GM21825 (cell line): ENCODE data around the gene STK39.
"Not testable (repeated sequence)": the region's sequence is repeated elsewhere in the genome, so short reads cannot be mapped to it uniquely, and the experiment has no call there.

ENCODE experiments used
- ATAC-seq: cut with Tn5 transposase; IDR thresholded peaks from one replicate; pipeline ENCODE4 v1.9.1; 2021; ENCODE audit warnings: mild to moderate bottlenecking, moderate library complexity; ENCODE audit not compliant: unreplicated experiment

The STK39 gene

DNA sequence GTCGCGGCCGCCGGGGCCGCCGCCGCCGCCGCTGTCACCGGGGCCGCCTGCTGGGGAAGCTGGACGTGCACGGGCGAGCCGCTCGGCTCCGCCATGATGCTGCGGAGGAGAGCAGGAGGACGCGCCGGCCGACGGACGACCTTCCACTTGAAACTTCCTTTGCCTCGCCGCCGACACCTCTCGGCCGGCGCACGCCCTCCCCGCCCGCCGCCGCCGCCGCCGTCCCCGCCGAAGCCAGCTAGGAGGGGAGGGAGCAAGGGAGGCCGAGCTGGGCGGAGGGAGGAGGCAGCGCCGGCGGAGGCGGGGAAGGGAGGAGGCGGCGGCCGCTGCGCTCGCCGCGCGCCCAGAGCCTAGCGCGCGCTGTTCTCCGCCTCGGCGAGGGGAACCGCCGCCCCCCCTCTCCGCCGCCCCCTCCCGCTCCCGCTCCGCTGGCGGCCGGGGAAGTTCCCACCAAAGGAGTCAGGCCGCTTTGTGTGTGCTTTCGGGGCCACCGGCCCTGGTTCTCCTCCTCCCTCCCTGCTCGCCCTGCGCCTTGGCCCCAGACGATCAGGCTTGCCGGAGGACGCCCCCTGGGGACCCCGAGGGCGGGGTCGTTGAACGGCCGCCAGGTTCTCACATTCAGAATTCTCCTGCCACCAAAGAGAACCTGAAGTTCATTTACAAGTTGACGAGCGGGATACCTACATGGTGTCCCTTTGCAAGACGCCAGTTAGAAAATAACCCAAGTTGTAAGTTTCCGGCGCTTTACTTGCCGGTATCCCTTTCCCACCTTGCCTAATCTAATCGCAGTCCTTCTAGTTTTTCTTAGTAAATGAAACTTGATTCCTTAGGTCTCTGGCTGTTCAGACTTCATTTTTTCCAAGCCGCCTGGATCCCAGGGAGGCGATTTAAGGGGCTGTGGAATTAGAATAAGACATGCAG is at the start of gene STK39:
Gene STK39, minus strand, starts transcription at position 255 of the 921 bp plus-strand sequence. Its CDS starts 160 bp downstream, at position 95.
- ATAC-seq: peak; percentile 82

DNA sequence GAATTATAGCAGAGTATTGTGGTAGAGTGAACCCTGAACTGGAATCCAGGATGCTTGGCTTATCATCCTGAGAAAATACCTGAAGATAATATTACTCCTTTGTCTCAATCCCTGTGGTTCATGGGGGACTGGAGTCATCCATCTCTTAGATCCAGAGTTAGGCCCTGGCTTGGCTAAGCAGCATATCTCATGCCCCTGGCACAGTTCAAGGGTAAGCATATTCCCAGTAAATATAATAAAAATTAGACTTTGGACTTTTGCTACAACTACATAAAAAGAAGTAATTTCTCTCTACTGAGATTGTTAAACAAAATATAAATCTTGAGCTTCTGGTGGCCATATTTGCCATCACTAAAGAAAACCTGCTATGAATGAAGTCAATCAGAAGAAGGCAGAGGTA is 47.7 kb upstream of the STK39 start:
- no peak for ATAC-seq

DNA sequence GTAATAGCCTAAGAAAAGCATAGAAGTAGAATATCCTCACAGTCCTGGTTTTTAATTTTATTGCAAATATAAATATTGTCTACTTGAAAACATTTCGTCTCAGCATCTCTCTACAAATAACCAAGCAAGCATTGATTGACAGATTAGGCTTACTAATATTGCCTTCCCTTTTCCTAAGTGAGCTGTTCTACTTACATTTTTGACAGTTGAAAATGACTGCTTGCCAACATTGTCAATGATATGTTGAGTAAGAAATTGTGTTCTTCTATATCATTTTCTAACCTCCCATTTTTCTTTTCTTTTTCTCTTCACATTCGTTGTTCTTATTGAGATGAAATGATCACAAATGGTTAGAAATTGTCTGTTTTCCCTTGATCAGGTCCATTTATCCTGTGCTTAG is 47.0 kb upstream of the STK39 start:
- no peak for ATAC-seq

DNA sequence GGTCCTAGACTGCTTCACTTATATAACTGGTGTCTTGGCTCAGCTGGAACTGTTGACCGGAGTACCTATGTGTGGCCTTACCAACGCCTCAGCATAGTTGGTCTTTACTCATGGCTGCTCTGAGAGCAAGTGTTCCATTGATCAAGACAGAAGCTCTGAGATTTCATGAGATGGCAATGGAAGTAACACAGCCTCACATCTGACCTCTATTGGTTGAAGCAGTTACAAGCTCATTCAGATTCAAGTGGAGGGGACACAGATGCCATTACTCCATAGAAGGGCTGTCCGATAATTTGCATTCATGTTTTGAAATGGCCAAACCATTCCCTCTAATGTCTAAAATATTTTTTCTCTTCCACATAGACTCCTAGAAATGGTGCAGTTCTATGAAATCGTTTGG is 46.4 kb upstream of the STK39 start:
- no peak for ATAC-seq

DNA sequence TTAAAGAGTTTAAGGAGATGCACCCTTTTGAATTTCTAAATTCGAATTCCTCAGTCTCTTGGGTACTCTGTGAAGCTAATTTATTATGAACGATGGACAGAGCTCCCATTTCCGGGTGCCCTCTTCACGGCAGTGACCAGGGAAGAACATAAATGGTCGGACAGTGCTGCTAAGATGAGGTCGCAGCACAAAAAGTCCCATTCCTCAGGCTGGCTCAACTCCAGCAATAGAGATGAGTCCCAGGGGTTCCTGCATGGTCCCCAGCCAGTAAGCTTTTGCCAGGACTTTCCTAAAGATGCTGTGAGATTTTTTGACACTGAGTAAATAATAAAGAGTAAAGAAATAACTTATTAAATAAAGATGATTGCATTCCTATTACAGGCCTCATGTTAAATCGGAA is 43.0 kb upstream of the STK39 start:
- ATAC-seq: no peak

DNA sequence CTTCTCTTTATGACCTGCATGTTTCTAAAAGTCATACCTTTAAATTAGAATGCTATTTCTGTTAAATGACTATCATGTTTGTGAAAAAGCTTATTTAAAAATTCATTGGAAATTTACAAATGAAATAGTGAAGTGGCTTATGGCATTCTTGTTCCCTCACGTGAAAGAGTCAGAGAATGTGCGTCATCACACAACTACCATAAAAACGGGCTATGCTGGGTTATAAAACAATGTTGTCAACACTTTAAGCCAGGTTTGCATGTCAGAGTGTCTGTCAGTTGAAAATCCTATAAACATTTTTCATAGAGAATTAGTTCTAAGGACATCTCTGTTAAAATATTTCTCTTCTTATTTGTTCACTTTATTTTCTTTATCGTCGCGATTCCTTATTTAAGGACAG is 42.5 kb upstream of the STK39 start:
- no peak for ATAC-seq

DNA sequence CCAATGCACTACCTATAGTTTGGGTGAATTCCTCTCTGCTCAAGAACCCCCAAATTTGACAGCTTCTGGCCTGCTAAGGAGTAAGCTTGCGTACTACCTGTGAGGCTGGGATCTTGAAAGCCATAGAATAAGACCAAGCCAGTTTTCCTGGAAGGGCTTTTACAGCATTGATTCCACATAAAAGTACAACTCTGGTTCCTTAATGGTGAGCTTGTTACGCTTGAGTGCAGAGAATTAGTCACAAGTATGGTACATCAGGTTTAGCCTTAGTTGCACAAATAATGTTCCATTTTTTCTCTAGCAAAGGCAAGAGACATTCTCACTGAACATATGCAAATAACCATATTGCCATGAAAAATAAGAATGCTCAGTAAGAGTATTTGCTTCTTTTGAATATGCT is 39.1 kb upstream of the STK39 start:
- no peak for ATAC-seq

DNA sequence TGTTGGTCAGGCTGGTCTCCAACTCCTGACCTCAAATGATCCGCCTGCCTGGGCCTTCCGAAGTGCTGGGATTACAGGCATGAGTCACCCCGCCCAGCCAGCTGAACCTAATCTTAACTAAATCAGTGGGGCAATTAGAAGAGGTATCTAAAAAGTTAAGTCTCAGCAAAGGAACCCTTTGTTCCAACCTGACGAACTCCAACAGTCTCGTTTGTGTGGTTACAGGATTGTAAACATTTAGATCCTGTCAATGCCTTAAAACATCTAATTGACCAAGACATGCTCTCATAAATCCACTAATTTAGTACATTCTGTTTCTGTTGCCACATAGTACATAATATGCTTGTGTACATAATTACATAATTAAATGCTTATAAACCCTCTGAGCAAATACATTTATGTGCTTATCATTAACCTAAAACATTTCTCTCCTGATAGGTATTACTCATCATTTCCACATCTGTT is 31.1 kb upstream of the STK39 start:
- ATAC-seq: no peak

DNA sequence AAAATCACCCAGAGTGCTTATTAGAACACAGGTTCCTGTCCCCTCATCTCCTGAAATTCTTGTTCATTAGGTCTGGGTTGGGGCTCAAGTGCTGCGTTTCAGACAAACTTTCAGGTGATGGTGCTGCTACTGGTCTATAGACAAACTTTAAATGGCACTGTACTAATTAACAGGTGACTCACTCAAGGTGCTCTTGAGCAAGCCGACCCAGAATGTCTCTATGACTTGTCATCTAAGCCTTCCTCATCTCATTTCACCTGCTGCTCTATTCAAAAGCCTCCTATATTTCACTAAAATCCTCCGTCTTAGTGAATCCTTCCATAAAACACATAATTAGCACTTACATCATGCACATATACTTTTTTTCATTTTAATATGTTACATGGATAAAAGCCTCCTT is 29.9 kb upstream of the STK39 start:
- ATAC-seq: no peak

DNA sequence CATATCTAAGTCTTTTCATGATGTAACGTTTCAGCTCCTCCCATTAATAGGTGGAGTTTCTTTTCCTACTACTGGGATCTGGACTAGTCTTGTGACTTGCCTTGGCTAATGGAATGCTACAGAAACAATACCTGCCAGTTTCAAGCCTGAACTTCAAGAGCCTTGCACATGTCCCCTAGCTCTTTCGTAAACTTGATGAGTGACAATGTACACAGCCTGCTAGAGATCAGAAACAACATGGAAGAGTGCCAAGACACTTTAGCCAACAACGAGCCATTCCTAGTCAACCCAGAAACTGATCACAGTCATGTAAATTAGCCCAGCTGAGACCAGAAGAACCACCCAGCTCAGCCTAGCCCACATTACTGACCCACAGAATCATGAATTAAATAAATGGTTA is 24.8 kb upstream of the STK39 start:
- ATAC-seq: no peak

DNA sequence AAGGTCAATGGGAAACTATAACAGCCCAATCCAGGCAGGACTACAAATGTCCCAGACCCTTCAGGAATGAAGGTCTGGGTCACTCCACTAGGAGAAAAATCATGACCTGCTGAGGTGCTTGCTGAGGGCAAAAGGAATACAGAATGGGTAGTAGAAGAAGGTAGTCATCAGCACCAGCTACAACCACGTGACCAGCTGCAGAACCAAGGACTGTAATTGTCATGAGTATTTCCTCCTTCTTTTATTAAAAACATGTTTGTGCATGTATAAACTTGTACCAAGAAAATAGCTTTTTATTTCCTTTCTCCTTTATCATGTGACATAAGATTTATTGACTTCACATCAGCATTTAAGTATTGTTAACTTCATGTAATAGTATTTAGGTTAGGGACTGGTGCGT is 15.5 kb upstream of the STK39 start:
- ATAC-seq: not testable (repeated sequence)

DNA sequence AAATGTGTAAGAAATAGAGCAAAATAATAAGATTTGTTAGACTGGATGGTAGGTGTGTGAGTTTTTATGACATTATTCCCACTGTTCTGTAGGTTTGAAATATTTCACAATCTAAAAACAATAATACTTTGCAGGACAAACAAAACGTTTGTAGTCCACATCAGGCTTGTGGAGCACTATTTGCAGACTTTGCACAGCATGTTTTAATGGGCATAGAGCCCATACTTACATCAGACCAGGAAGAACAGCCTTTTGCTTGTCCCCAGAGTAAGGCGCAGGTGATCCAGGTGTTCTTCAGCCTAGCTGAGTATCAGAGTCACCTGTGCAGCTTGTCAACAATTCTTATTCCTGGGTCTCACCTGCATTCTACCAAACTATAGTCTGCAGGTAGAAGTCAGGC is 9.1 kb upstream of the STK39 start:
- ATAC-seq: no peak

DNA sequence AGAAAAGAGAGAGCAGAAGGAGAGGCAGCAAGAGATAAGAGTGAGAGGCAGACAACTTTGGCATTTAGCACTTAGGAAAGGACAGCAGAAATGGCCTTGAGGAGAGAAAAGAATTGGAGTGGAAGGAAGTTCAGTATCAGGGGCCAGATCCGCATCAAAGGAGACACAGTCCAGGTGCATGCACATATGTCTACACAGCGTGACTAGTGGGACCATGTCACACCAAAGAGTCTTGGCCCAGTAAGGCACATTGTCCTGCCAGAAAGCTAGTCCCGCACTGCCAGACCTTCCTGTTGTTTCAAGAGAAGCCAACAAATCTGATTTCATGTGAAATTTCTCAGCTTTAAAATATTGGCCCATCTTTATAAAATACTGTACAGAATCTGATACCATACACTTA is 8.5 kb upstream of the STK39 start:
- no peak for ATAC-seq

DNA sequence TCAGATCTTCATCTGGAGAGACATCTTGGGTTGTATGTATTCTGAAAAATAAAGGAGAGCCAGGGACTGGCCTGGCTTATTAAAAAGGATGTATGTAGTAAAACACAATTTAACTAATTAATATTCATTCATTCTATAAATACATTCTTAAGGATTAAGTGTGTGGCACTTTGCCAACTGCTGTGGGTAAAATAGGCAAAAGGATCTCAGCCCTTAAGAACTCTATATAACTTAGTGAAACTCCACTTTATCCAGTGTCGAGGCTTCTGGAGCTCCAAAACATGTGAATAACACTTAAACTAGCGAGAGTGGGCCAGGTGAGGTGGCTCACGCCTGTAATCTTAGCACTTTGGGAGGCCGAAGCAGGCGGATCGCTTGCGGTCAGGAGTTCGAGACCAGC is 7.7 kb upstream of the STK39 start:
- no peak for ATAC-seq

DNA sequence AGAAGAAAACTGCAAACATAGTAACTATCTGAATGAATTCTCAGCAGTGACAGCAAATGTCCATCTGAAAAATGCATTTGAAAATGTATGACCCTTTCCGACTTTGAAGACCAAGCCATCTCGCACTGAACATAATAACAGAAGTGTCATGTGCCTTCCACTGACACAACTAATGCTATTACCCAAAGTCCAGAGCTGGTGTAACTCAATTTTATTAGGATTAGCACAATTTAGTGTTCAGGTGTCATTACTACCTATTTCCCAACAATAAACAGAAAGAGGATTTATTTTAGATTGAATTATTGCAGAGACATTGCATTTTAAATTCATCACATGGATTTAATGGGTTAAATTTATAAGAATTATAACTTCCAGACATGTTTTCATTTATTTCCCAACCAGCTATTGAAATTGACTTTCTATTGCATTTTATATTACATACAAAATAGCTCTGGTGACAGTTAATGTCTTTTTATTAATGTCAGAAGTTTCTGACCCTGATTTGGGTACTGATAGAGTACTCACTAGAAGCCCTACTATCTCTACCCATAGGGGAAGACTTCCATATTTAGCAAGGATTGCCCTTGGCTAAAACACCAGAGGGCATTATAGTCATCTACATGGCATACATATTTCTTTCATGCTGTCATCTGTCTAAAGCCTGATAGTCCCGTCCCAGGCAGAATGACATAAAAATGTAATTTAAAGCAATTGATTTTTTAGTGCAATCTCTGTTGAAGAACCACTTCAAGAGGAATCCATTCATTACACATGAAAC is 7.0 kb upstream of the STK39 start:
- no peak for ATAC-seq

DNA sequence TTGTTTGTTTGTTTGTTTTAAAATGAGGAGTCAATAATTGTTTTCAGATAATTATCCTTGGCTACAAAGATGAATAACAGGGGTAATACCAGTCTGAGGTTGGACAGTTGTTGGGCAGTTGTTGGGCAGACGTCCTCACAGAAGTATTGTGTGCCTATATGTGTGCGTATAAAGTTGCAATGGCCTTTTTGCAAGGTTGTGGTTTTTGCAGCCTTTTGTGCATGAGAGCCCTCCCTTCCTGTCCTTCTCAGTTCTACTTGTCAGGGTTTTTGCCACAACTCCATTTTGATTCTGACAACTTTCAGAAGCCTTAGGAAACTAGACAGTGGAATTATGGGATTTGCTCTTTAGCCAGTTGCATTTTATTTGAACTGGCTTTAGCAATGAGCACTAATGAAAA is 6.0 kb upstream of the STK39 start:
- ATAC-seq: no peak

DNA sequence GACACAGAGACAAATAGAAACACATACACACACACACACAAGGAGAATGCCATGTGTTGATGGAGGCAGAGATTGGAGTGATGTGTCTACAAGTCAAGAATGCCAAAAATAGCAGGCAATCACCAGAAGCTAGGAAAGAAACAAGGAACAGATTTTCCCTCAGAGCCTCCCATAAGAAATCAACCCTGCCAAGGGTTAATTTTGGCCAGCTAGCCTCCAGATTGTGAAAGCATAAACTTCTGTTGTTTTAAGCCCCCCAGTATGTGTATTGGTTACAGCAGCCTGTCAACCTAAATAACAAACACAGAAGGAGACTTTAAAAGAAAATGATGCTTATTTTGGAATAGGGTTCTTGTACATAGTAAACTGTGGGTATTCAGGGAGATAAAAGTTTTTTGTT is 5.6 kb upstream of the STK39 start:
- no peak for ATAC-seq

DNA sequence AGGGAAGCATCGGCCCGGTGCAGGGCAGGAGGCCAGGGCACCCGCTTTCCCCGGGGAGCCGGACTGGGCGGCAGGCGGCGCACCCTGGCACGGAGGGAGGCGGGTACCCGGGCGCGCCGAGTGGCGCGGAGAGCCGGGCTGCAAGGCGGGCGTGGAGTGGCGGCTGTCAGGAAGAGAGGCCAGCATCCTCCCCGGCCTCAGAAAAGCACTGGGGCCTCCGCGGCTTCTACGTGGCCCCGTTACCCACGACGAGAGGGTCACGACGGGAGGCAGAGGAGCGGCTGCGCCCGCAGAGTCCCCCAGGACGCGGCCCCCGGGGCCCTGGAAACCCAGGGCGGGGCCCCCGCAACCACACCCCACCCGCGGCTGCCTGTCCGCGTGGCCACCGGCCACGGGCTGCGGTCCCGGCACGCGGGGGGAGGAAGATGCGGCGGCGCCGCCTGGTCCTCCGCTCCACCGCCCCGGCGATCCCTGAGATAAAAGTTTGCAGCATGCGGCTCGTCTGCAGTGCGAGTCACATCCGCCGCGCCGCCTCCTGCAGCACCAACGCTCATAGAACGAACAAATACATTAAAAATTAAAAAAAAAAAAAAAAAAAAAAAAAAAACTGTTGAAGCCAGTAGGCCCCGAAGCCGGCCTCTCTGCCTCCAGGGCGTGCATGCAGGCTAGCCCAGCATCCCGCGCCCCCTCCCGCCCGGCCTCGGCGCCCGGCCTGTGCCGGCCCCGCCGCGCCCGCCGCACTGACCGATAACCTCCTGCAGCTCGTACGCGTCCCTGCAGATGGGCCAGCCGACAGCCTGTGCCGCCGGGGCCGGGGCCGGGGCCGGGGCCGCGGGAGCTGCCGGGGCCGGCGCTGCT is 683 bp downstream of the STK39 start:
- ATAC-seq: peak; percentile 45

DNA sequence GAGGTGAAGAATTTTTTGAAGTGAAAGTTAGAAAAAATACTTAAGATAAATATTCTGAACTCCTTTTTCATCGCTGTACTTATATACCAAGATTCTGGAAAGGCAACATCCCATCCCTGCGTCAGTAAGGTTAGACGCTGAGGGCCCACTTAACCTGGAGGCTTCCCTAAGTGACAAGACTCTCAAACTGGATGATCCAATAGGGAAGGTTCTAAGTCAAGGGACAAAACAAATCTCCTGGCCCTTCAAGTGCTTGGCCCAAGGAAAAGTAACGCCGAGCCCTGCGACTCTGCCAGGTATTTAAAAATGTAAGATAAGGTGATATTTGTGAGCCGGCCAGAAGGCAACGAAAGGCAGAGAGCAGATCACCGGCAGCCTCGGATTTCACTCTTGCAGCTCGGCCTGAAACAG is 1.3 kb downstream of the STK39 start:
- ATAC-seq: no peak

DNA sequence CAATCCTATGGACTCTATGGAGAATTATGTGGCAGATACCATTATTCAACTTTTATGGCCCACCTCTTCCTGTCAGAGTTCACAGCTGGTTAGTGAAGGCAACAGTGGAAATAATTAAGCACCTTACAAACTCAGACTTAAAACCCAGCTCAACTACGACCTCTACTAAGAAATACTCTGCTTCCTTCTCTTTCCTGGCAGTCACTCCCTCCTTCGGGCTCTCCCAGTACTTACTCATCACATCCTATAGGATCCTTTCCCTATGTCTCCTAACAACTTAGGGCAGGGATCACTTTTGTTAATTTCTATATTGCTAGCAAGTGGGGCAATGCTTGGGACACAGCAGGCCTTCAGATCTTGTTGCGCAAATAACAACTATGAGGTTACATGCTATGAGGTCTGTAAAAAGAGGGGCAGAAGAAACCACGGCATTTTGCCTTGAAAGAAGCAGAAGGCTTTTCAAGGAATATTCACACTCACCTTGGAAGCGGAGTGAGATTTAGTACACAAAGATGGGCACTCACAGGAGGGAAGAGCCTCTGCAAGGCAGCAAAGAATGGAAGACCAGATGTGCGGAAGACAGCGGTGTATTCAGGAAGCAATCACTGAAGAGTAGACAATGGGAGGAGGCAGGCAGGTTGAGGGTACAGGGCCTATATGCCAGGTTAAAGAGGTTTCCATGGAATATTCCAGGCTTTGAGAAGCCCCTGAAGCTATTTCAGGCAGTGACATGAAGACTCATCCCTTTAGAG is 2.1 kb downstream of the STK39 start:
- ATAC-seq: no peak
